T-helper 1 cell (primary cell): Measurements from ENCODE around the gene NDUFB6.
"Not testable (repeated sequence)": the region's sequence is repeated elsewhere in the genome, so short reads cannot be mapped to it uniquely, and the experiment has no call there.

Experiments
- DNase-seq, 5 donors: peaks; one replicate each; pipeline ENCODE4 v3.0.0-alpha.2; 2012 to 2020

NDUFB6 gene

GRCh38 chr9:32570262-32570661 lies 2.7 kb downstream of the NDUFB6 start:
- no peak for DNase-seq

- DNase-seq: no peak
Measured at GRCh38 chr9:32566770-32567169, 6.2 kb downstream of the NDUFB6 start.

GRCh38 chr9:32565967-32566366 lies 7.0 kb downstream of the NDUFB6 start:
- DNase-seq: no peak

GRCh38 chr9:32558408-32558934 lies 14.5 kb downstream of the NDUFB6 start:
- DNase-seq: no peak

GRCh38 chr9:32554591-32554990 lies 18.4 kb downstream of the NDUFB6 start:
- no peak for DNase-seq

GRCh38 chr9:32554107-32554506 lies 18.9 kb downstream of the NDUFB6 start:
- DNase-seq: no peak

GRCh38 chr9:32552172-32552872 lies 20.6 kb downstream of the NDUFB6 start, which contains the start of the genes SMIM27 and TOPORS:
TSS of gene SMIM27 (plus strand) at chr9:32552327. CDS start at chr9:32552435, 108 bp downstream.
TSS of gene TOPORS (minus strand) at chr9:32552586. CDS start at chr9:32552436, 150 bp downstream.
- peak; percentile 83 to 92 (median 87) for DNase-seq

GRCh38 chr9:32551276-32552051 lies 21.5 kb downstream of the NDUFB6 start:
- peak; percentile 13 to 56 (median 32) for DNase-seq

GRCh38 chr9:32550562-32551275 lies 22.2 kb downstream of the NDUFB6 start:
- peak; percentile 93 to 96 (median 94) for DNase-seq

GRCh38 chr9:32550150-32550561 lies 22.8 kb downstream of the NDUFB6 start:
- no peak for DNase-seq

GRCh38 chr9:32548213-32548612 lies 24.7 kb downstream of the NDUFB6 start:
- not testable (repeated sequence) for DNase-seq

- DNase-seq: no peak
Measured at GRCh38 chr9:32545884-32546283, 27.1 kb downstream of the NDUFB6 start.

GRCh38 chr9:32543047-32543446 lies 29.9 kb downstream of the NDUFB6 start:
- no peak for DNase-seq

GRCh38 chr9:32533816-32534215 lies 39.1 kb downstream of the NDUFB6 start:
- no peak for DNase-seq

GRCh38 chr9:32533336-32533735 lies 39.6 kb downstream of the NDUFB6 start:
- no peak for DNase-seq

GRCh38 chr9:32526707-32527048 lies 46.3 kb downstream of the NDUFB6 start:
- DNase-seq: no peak

- DNase-seq: peak; percentile 61 to 88 (median 82)
Measured at GRCh38 chr9:32526041-32526706, 46.8 kb downstream of the NDUFB6 start, which contains the start of gene RIGI. TSS of gene RIGI (minus strand) at chr9:32526196. CDS start at chr9:32526166, 30 bp downstream.

GRCh38 chr9:32525709-32526030 lies 47.3 kb downstream of the NDUFB6 start:
- no peak for DNase-seq

- DNase-seq: peak in 3 of 5 donors; percentile 6 to 28 (median 10)
Measured at GRCh38 chr9:32524892-32525708, 47.9 kb downstream of the NDUFB6 start.

GRCh38 chr9:32524558-32524891 lies 48.4 kb downstream of the NDUFB6 start:
- DNase-seq: not testable (repeated sequence)

GRCh38 chr9:32523910-32524309 lies 49.0 kb downstream of the NDUFB6 start:
- no peak for DNase-seq

- no peak for DNase-seq
Measured at GRCh38 chr9:32518276-32518675, 54.7 kb downstream of the NDUFB6 start.
